PFSK-1 (cell line): Measurements from ENCODE around the gene TAF8.

Experiments used
- FOXP2 ChIP-seq: optimal IDR thresholded peaks from 2 replicates; pipeline ENCODE3; 2011; ENCODE audit warnings: borderline replicate concordance, control low read depth, inconsistent platforms; ENCODE audit not compliant: insufficient read depth; ENCODE audit errors: extremely low read length, extremely low read depth
- POLR2AphosphoS5 ChIP-seq: IDR thresholded peaks from 2 replicates; pipeline ENCODE4 v1.6.1; 2012; ENCODE audit warnings: low read depth, mild to moderate bottlenecking, control low read depth, low read length, moderate library complexity
- SIN3A ChIP-seq: IDR thresholded peaks from 2 replicates; pipeline ENCODE4 v1.6.1; 2012; ENCODE audit warnings: mild to moderate bottlenecking, low read length, moderate library complexity, borderline replicate concordance; ENCODE audit not compliant: insufficient read depth
- TF ChIP-seq, protein P1 (sequence below), 2 experiments: IDR thresholded peaks; 2 replicates each; pipeline versions ENCODE4 v1.6.1 to v1.8.0; 2011 to 2012; ENCODE audit warnings: low read depth in 2 of 2, low read length in 2 of 2, control low read depth in 1 of 2, inconsistent platforms in 1 of 2, mild to moderate bottlenecking in 1 of 2, moderate library complexity in 1 of 2; ENCODE audit not compliant: insufficient read depth in 1 of 2

DNA sequence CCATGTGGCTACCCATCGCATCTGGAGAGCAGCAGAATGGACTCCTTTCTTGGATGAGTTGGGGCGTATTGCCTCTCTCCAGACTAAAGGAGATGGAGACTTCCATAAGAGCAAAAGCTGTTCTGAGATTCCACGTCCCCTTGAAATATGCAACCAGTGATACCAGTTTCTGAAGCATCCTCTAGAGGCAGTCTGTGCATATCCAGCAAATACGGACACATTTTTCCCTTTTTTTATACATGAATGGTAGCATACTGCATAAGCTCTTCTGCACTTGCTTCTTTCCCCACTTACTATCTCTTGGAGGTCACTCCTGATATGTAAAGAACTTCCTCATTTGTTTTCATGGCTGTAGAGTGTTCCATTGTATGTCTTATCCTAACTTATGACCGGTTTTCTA, 34.6 kb downstream of the TAF8 start:
- TF ChIP-seq FOXP2 (no peak), POLR2AphosphoS5 (no peak), SIN3A (no peak)
- TF ChIP-seq, protein P1, sequence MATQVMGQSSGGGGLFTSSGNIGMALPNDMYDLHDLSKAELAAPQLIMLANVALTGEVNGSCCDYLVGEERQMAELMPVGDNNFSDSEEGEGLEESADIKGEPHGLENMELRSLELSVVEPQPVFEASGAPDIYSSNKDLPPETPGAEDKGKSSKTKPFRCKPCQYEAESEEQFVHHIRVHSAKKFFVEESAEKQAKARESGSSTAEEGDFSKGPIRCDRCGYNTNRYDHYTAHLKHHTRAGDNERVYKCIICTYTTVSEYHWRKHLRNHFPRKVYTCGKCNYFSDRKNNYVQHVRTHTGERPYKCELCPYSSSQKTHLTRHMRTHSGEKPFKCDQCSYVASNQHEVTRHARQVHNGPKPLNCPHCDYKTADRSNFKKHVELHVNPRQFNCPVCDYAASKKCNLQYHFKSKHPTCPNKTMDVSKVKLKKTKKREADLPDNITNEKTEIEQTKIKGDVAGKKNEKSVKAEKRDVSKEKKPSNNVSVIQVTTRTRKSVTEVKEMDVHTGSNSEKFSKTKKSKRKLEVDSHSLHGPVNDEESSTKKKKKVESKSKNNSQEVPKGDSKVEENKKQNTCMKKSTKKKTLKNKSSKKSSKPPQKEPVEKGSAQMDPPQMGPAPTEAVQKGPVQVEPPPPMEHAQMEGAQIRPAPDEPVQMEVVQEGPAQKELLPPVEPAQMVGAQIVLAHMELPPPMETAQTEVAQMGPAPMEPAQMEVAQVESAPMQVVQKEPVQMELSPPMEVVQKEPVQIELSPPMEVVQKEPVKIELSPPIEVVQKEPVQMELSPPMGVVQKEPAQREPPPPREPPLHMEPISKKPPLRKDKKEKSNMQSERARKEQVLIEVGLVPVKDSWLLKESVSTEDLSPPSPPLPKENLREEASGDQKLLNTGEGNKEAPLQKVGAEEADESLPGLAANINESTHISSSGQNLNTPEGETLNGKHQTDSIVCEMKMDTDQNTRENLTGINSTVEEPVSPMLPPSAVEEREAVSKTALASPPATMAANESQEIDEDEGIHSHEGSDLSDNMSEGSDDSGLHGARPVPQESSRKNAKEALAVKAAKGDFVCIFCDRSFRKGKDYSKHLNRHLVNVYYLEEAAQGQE (IDR thresholded peaks at IDR 0.05; ENCODE audit: insufficient read depth in 1 of 2, low read depth in 2 of 2, low read length in 2 of 2): no peak
